Neural cell (in vitro differentiated cells): ENCODE results near the gene CPA1.

Experiments used
- SMC3 ChIP-seq: fragments of 450-650 bp; conservative IDR thresholded peaks from 2 replicates; pipeline ENCODE4 v1.6.1; 2014; ENCODE audit warnings: antibody characterized with exemption, mild to moderate bottlenecking, moderate library complexity; ENCODE audit not compliant: poor library complexity
- TF ChIP-seq, protein P1 (sequence below): fragments of 450-650 bp; IDR thresholded peaks from 2 replicates; pipeline ENCODE4 v1.5.1; 2014; ENCODE audit warnings: antibody characterized with exemption, mild to moderate bottlenecking, moderate library complexity; ENCODE audit not compliant: poor library complexity, severe bottlenecking

DNA sequence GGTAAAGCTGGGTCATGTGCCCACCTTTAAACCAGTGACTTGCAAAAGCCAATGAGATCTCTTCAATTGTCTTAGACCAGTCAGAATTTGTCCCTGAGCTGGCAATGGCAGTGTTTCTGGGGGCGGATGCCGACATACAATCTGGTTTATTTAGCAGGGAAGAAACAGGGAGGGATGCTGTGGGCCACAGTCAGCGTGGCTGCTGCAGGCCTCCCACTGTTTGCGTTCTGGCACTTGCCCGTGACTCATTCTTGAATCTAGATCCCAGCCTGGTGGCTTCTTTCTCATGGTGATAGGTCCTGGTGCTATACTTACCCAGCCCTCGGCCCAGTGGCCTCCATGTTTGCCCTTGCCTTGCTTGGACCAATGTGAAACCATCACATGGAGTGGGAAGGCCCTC, 3.1 kb upstream of the CPA1 start:
- TF ChIP-seq SMC3: no peak
- TF ChIP-seq, protein P1, sequence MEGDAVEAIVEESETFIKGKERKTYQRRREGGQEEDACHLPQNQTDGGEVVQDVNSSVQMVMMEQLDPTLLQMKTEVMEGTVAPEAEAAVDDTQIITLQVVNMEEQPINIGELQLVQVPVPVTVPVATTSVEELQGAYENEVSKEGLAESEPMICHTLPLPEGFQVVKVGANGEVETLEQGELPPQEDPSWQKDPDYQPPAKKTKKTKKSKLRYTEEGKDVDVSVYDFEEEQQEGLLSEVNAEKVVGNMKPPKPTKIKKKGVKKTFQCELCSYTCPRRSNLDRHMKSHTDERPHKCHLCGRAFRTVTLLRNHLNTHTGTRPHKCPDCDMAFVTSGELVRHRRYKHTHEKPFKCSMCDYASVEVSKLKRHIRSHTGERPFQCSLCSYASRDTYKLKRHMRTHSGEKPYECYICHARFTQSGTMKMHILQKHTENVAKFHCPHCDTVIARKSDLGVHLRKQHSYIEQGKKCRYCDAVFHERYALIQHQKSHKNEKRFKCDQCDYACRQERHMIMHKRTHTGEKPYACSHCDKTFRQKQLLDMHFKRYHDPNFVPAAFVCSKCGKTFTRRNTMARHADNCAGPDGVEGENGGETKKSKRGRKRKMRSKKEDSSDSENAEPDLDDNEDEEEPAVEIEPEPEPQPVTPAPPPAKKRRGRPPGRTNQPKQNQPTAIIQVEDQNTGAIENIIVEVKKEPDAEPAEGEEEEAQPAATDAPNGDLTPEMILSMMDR: no peak
